Naive thymus-derived CD8-positive, alpha-beta T cell (primary cell): ENCODE data around the gene DNAJC5G. TPM values are rescaled to one million over a fixed set of nuclear protein-coding genes. Genes with fewer than 3 reads are reported as not detected.

Source experiments
- ATAC-seq, 2 donors: fragments of 150-1000 bp; cut with Tn5 transposase in 1 of 2; sonication (Bioruptor Pico), chemical (Tn5 transposase) in 1 of 2; 1 replicate in 1 of 2; 2 replicates in 1 of 2; pipeline ENCODE4 v1.10.0; 2021; ENCODE audit warnings: mild to moderate bottlenecking in 2 of 2, moderate library complexity in 2 of 2
- POLR2A ChIA-PET: fragments of 350-600 bp; sonication (Branson Sonifier 250); formaldehyde crosslinking; loops from one replicate; lab custom pipeline; 2021; ENCODE audit warnings: antibody characterized with exemption; lab: Charles Lee
- DNase-seq, 10 donors: peaks; one replicate each; pipeline versions ENCODE4 v3.0.0 to v3.0.0-alpha.2; 2020 to 2022
- H3K27ac Mint-ChIP-seq, 10 donors: one replicate each; pipeline ENCODE4 v1.8.0; 2020 to 2022; ENCODE audit warnings: mild to moderate bottlenecking in 10 of 10, mixed read lengths in 10 of 10, moderate library complexity in 4 of 10, inconsistent platforms in 1 of 10
- H3K27me3 Mint-ChIP-seq, 5 donors: one replicate each; pipeline ENCODE4 v1.8.0; 2021 to 2022; ENCODE audit warnings: mixed read lengths in 5 of 5
- H3K36me3 Mint-ChIP-seq, 3 donors: one replicate each; pipeline ENCODE4 v1.8.0; 2020 to 2022; ENCODE audit warnings: mixed read lengths in 3 of 3, mild to moderate bottlenecking in 2 of 3, inconsistent platforms in 1 of 3
- H3K4me1 Mint-ChIP-seq, 4 donors: one replicate each; pipeline ENCODE4 v1.8.0; 2021 to 2022; ENCODE audit warnings: mixed read lengths in 4 of 4
- H3K4me3 Mint-ChIP-seq, 10 donors: one replicate each; pipeline ENCODE4 v1.8.0; 2020 to 2022; ENCODE audit warnings: mild to moderate bottlenecking in 10 of 10, mixed read lengths in 10 of 10, moderate library complexity in 6 of 10, inconsistent platforms in 1 of 10
- H3K9me3 Mint-ChIP-seq, 9 donors: one replicate each; pipeline ENCODE4 v1.8.0; 2020 to 2022; ENCODE audit warnings: mixed read lengths in 9 of 9, mild to moderate bottlenecking in 3 of 9, inconsistent platforms in 1 of 9, moderate library complexity in 1 of 9
- polyA plus RNA-seq, 3 donors: library from polyadenylated mRNA; unstranded; fragments of 300-500 nt; fragmentation: Illumina TruSeq; gene quantifications; one replicate each; pipeline ENCODE4 v1.2.3, GENCODE V29; 2021
- total RNA-seq, 8 experiments: library from RNA in 2 of 8; stranded (reverse) in 2 of 8; gene quantifications; one replicate each; pipeline ENCODE4 v1.2.3 and lab custom pipeline; 2021 to 2026

The DNAJC5G gene, protein sequence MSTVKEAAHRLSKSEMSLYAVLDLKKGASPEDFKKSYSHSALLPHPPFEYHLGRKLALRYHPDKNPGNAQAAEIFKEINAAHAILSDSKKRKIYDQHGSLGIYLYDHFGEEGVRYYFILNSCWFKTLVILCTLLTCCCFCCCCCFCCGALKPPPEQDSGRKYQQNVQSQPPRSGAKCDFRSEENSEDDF
- total RNA-seq (not detected), polyA plus RNA-seq (not detected), total RNA-seq (lab: John Stamatoyannopoulos, UW) (0 to 0.42 (median 0) reads per million in 6 experiments)

DNA sequence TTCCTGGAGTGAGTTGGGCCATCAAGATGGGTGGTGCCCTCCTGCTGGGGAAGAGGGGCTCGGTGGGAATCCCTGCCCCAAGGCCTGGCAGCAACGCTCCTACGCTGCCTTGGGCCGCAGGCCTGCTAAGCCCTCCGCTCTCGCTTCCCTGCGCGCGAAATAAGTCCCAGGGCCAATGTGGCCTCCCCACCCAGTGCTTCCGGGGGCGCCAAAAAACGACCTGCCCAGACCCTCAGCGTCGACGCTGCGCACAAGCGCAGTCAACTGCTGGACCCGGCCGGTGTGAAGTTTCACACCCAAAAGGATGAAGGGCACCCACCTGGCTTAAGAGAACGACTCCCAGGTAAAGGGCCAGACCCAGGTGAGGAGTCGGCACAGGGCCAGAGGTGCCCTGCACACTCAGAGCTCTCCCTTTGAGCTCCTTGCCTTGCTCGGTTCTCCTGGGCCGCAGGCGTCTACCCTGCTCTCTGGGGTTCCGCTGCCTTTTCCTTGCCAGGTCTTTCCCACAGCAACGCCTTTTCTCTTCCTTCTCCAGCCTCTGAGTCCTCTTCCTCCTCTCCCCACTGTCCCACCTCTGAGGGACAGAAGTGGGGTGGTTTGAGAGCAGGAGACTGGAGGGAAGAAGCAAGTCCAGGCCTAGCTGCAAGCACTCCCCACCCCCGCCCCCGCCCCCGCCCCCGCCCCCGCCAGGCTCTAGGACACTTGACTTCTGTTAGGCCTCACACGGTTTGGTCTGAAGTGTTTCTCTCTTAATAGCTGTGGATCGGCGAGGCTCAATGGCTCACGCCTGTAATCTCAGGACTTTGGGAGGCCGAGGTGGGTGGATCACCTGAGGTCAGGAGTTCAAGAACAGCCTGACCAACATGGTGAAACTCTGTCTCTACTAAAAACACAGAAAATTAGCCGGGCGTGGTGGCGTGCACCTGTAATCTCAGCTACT is at the start of gene DNAJC5G:
DNAJC5G (plus strand) TSS at position 223 of the 940 bp plus-strand sequence. CDS start 1,296 bp downstream, outside the sequence.
- POLR2A ChIA-PET, result no interaction called here
- H3K27me3 Mint-ChIP-seq, result peaks cover 8 to 14% (median 12%) of the 10 kb centered on the region in 5 donors

DNA sequence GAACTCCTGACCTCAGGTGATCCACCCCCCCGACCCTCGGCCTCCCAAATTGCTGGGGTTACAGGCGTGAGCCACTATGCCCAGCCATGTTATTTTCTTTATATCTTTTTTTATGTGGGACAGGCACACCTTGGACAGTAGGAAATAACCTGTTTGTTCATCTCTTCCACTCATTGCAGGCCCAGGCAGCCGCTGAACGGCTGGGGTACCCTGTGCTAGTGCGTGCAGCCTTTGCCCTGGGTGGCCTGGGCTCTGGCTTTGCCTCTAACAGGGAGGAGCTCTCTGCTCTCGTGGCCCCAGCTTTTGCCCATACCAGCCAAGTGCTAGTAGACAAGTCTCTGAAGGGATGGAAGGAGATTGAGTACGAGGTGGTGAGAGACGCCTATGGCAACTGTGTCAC is 49.7 kb upstream of the DNAJC5G start:
- DNase-seq, result peak in 1 of 10 donors; percentile 51
- Mint-ChIP-seq H3K4me1 (peaks cover 0 to 4% (median 0%) of the 10 kb centered on the region in 4 donors), H3K36me3 (peaks cover 0 to 87% (median 33%) of the 10 kb centered on the region in 3 donors), H3K4me3 (no peak overlapping the region), H3K27me3 (no peaks in the 10 kb centered on the region), H3K9me3 (no peaks in the 10 kb centered on the region), H3K27ac (no peak overlapping the region)
- ATAC-seq, result no peak
- POLR2A ChIA-PET, result no interaction called here

More for the DNA sequence above, at the start of gene DNAJC5G:
- H3K4me3 Mint-ChIP-seq, result no peak within 1 kb of the TSS
- no peak for DNase-seq
- H3K9me3 Mint-ChIP-seq, result no peaks in the 10 kb centered on the region
- H3K4me1 Mint-ChIP-seq, result peaks cover 0 to 4% (median 2%) of the 10 kb centered on the region in 4 donors
- peak within 1 kb of the TSS in 1 of 10 donors; percentile 24 for H3K27ac Mint-ChIP-seq
- no peak for ATAC-seq
- H3K36me3 Mint-ChIP-seq, result no peaks in the 10 kb centered on the region

DNA sequence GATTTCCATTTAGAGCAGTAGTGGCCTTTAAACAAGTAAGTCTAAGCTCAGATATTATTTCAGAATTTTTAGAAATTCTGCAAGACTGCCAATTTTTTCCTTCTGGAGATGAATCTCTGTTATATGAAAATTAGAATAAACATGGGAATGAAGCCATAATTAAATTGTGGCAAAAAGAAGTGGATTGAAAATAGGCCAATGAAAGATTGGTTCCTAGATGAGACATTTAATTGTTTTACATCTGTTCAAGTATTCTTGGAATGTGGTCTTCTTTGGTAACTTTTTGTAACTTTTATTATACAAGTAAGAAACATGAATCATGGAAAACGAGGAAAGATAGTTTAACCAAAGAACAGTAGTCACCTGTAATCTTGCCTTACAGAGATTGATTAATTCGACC is 47.7 kb upstream of the DNAJC5G start:
- peaks cover 0 to 2% (median under 1%) of the 10 kb centered on the region in 4 donors for H3K4me1 Mint-ChIP-seq
- no peak for ATAC-seq
- H3K27ac Mint-ChIP-seq, result no peak overlapping the region
- POLR2A ChIA-PET, result no interaction called here
- no peak for DNase-seq
- H3K27me3 Mint-ChIP-seq, result no peaks in the 10 kb centered on the region
- H3K9me3 Mint-ChIP-seq, result no peaks in the 10 kb centered on the region
- no peak overlapping the region for H3K4me3 Mint-ChIP-seq
- peaks cover 0 to 91% (median 36%) of the 10 kb centered on the region in 3 donors for H3K36me3 Mint-ChIP-seq

DNA sequence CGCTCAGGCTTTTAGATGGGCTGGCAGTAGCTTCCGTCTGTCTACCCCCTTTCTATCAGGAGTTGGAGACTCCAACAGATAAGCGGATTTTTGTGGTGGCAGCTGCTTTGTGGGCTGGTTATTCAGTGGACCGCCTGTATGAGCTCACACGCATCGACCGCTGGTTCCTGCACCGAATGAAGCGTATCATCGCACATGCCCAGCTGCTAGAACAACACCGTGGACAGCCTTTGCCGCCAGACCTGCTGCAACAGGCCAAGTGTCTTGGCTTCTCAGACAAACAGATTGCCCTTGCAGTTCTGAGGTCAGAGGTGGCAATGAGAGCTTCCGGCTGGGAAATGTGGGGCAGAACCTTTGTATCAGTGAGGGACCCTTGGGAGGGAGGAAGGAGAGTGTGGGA is 43.3 kb upstream of the DNAJC5G start:
- Mint-ChIP-seq H3K27me3 (no peaks in the 10 kb centered on the region), H3K36me3 (peaks cover 0 to 96% (median 38%) of the 10 kb centered on the region in 3 donors), H3K4me1 (peaks cover 0 to 4% (median 1%) of the 10 kb centered on the region in 4 donors), H3K4me3 (no peak overlapping the region), H3K9me3 (no peaks in the 10 kb centered on the region), H3K27ac (no peak overlapping the region)
- DNase-seq (peak in 1 of 10 donors; percentile 10), ATAC-seq (no peak)
- POLR2A ChIA-PET, result interaction anchor here (1.1 to 1.6 kb wide), 2 partner anchors 8 to 10 kb away, joined by 3 to 4 read pairs; no protein-coding TSS in a partner anchor

DNA sequence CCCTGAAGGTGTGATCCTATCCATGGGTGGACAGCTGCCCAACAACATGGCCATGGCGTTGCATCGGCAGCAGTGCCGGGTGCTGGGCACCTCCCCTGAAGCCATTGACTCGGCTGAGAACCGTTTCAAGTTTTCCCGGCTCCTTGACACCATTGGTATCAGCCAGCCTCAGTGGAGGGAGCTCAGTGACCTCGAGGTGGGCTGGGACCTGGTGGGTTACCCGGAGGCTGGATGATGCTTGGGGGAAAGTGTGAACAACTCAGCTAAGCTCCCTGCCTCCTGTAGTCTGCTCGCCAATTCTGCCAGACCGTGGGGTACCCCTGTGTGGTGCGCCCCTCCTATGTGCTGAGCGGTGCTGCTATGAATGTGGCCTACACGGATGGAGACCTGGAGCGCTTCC is 41.9 kb upstream of the DNAJC5G start:
- Mint-ChIP-seq H3K36me3 (peaks cover 0 to 96% (median 31%) of the 10 kb centered on the region in 3 donors), H3K4me3 (no peak overlapping the region), H3K9me3 (no peaks in the 10 kb centered on the region), H3K27me3 (no peaks in the 10 kb centered on the region), H3K27ac (no peak overlapping the region), H3K4me1 (peaks cover 0 to 4% (median 1%) of the 10 kb centered on the region in 4 donors)
- POLR2A ChIA-PET, result no interaction called here
- DNase-seq (peak in 1 of 10 donors; percentile 32), ATAC-seq (no peak)

DNA sequence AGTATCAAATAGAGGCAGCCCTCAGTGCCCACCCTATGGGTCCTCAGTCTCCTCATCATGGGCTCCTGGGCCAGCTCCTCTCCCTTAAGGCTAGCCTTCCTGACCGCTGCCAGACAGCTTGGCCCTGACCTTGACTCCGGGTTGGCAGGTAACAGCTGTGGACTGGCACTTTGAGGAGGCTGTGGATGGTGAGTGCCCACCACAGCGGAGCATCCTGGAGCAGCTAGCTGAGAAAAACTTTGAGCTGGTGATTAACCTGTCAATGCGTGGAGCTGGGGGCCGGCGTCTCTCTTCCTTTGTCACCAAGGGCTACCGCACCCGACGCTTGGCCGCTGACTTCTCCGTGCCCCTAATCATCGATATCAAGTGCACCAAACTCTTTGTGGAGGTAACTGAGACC is 39.1 kb upstream of the DNAJC5G start:
- H3K36me3 Mint-ChIP-seq, result peaks cover 0 to 97% (median 31%) of the 10 kb centered on the region in 3 donors
- peak overlapping the region in 1 of 10 donors; percentile 29 for H3K27ac Mint-ChIP-seq
- H3K4me1 Mint-ChIP-seq, result peaks cover 0 to 4% (median 1%) of the 10 kb centered on the region in 4 donors

DNA sequence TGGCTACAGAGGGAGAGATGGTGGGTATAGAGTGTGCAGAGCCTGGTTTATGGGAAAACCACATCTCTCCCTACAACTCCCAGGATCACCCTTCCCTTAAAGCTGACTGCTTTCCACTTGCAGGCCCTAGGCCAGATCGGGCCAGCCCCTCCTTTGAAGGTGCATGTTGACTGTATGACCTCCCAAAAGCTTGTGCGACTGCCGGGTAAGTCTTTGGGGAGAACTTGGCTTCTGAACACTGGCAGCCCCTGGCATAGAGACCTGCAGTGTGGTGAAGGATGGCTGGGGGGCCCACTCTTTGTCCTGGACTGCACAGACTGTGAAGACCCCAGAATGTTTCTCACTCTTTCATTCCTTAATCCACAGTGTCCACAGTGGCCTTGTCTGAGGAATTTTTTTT is 38.6 kb upstream of the DNAJC5G start:
- peak in 1 of 10 donors; percentile 54 for DNase-seq
- Mint-ChIP-seq H3K27me3 (no peaks in the 10 kb centered on the region), H3K4me1 (peaks cover 0 to 4% (median 2%) of the 10 kb centered on the region in 4 donors), H3K27ac (peak overlapping the region in 2 of 10 donors; percentile 29 to 32), H3K4me3 (no peak overlapping the region), H3K9me3 (no peaks in the 10 kb centered on the region), H3K36me3 (peaks cover 0 to 97% (median 29%) of the 10 kb centered on the region in 3 donors)
- POLR2A ChIA-PET, result interaction anchor here (0.6 to 1.2 kb wide), 3 partner anchors 8 to 692 kb away, joined by 3 to 5 read pairs (median 4); partner anchors contain the start of gene CAD
- ATAC-seq, result no peak

More for the DNA sequence above, 39.1 kb upstream of the DNAJC5G start:
- H3K9me3 Mint-ChIP-seq, result no peaks in the 10 kb centered on the region
- H3K27me3 Mint-ChIP-seq, result no peaks in the 10 kb centered on the region
- DNase-seq (no peak), ATAC-seq (no peak)
- H3K4me3 Mint-ChIP-seq, result no peak overlapping the region
- POLR2A ChIA-PET, result interaction anchor here (0.6 kb wide), 1 partner anchor 691 kb away, joined by 4 read pairs; no protein-coding TSS in a partner anchor

DNA sequence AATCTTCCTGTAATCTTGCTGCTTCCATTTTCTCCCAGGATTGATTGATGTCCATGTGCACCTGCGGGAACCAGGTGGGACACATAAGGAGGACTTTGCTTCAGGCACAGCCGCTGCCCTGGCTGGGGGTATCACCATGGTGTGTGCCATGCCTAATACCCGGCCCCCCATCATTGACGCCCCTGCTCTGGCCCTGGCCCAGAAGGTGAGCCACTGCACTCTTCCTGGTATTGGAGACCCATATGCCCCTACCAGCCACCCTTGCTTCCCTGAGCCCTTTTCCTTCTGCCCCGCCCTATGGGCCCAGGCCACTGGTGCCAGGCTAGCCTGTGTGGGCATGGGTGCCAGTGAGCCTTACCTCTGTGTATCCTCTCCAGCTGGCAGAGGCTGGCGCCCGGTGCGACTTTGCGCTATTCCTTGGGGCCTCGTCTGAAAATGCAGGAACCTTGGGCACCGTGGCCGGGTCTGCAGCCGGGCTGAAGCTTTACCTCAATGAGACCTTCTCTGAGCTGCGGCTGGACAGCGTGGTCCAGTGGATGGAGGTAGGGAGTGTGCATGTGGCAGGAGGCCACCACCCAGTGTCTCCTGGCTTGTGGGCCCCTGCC is 37.8 kb upstream of the DNAJC5G start:
- peak in 1 of 10 donors; percentile 40 for DNase-seq
- no peak for ATAC-seq
- peaks cover 4 to 11% (median 7%) of the 10 kb centered on the region in 4 donors for H3K4me1 Mint-ChIP-seq
- peak overlapping the region in 1 of 10 donors; percentile 75 for H3K27ac Mint-ChIP-seq
- peaks cover 0 to 95% (median 28%) of the 10 kb centered on the region in 3 donors for H3K36me3 Mint-ChIP-seq
- POLR2A ChIA-PET, result interaction anchor here (1.0 to 1.2 kb wide), 2 partner anchors 13 to 20 kb away, joined by 3 read pairs; partner anchors contain the start of gene CAD
- no peaks in the 10 kb centered on the region for H3K27me3 Mint-ChIP-seq
- H3K9me3 Mint-ChIP-seq, result no peaks in the 10 kb centered on the region
- no peak overlapping the region for H3K4me3 Mint-ChIP-seq

DNA sequence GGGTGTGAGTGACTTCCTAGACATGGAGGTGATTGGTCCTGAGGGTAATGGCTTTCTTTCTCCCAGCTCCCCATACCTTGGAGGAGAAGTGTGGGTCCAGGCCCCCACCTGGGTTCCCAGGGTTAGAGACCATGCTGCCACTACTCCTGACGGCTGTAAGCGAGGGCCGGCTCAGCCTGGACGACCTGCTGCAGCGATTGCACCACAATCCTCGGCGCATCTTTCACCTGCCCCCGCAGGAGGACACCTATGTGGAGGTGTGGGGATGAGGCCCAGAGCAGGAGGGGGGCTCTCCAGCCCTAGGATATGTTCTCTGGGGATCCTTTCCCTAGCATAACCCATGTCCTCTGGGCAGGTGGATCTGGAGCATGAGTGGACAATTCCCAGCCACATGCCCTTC is 36.3 kb upstream of the DNAJC5G start:
- no peaks in the 10 kb centered on the region for H3K9me3 Mint-ChIP-seq
- no peak overlapping the region for H3K27ac Mint-ChIP-seq
- H3K4me1 Mint-ChIP-seq, result peaks cover 3 to 13% (median 7%) of the 10 kb centered on the region in 4 donors
- DNase-seq (peak in 1 of 10 donors; percentile 19), ATAC-seq (no peak)
- POLR2A ChIA-PET, result interaction anchor here (0.9 kb wide), 1 partner anchor 7 kb away, joined by 3 read pairs; no protein-coding TSS in a partner anchor
- no peaks in the 10 kb centered on the region for H3K27me3 Mint-ChIP-seq
- H3K4me3 Mint-ChIP-seq, result no peak overlapping the region
- peaks cover 0 to 93% (median 24%) of the 10 kb centered on the region in 3 donors for H3K36me3 Mint-ChIP-seq

DNA sequence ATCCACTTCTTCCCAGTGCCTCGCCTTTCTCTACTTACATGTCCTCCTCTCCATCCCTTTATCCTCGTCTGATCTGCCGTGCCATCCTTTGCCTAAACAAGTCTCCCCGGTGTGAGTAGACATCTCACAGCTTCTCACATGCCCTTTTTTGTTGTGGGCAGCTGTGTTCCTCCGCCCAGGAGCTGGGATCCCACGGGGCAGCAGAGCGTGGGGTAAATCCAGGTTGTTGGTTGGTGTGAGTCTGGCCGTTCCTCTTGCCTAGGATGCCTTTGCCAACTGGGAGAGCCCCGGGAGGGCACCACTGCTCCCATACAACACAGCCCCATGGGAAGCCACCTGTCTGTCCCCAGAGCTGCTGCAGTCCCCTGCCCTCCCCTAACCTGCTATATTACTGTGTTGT is 34.8 kb upstream of the DNAJC5G start:
- no peak overlapping the region for H3K4me3 Mint-ChIP-seq
- DNase-seq (peak in 1 of 10 donors; percentile 42), ATAC-seq (no peak)
- no peaks in the 10 kb centered on the region for H3K9me3 Mint-ChIP-seq
- POLR2A ChIA-PET, result no interaction called here
- H3K27ac Mint-ChIP-seq, result peak overlapping the region in 2 of 10 donors; percentile 41 to 83
- peaks cover 3 to 13% (median 7%) of the 10 kb centered on the region in 4 donors for H3K4me1 Mint-ChIP-seq
- no peaks in the 10 kb centered on the region for H3K27me3 Mint-ChIP-seq
- H3K36me3 Mint-ChIP-seq, result peaks cover 0 to 84% (median 17%) of the 10 kb centered on the region in 3 donors

DNA sequence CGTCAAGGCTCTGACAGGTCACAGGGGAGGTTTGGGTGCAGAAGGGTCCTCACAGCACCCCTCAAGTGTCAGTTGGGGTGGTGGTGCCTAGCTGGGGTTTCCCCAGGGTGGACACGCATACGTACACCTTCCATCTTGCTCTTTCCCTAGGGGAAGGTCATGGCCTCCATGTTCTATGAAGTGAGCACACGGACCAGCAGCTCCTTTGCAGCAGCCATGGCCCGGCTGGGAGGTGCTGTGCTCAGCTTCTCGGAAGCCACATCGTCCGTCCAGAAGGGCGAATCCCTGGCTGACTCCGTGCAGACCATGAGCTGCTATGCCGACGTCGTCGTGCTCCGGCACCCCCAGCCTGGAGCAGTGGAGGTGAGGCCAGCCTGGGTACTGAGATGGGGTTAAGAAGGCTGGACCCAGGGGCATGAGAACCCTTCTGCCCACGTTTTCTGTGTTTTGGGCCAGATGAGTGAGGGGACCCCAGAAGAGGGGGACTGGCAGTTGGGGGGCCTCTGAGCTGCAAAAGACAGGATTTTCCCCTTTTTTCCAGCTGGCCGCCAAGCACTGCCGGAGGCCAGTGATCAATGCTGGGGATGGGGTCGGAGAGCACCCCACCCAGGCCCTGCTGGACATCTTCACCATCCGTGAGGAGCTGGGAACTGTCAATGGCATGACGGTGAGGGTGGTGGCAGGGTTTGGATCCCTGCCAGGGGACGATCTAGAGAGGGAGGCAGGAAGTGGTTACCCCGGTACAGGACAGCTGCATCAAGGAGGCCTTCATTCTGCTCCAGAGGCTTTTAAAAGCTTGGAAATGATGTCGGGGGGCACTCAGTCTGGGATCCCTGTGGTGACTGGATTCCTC is 33.2 kb upstream of the DNAJC5G start:
- peaks cover 0 to 69% (median 17%) of the 10 kb centered on the region in 3 donors for H3K36me3 Mint-ChIP-seq
- peaks cover 2 to 13% (median 7%) of the 10 kb centered on the region in 4 donors for H3K4me1 Mint-ChIP-seq
- no peaks in the 10 kb centered on the region for H3K27me3 Mint-ChIP-seq
- ATAC-seq, result peak in 1 of 2 donors; percentile 39
- peak in 3 of 10 donors; percentile 22 to 30 (median 26) for DNase-seq
- H3K9me3 Mint-ChIP-seq, result no peaks in the 10 kb centered on the region
- POLR2A ChIA-PET, result interaction anchor here (0.7 to 1.1 kb wide), 3 partner anchors 10 to 18 kb away, joined by 3 to 4 read pairs (median 3); no protein-coding TSS in a partner anchor
- peak overlapping the region in 7 of 10 donors; percentile 28 to 68 (median 60) for H3K27ac Mint-ChIP-seq
- H3K4me3 Mint-ChIP-seq, result no peak overlapping the region
